ENCODE measurements around the gene C12orf50. TPM values are rescaled to one million over a fixed set of nuclear protein-coding genes. Genes with fewer than 3 reads are reported as not detected.
A peak's percentile ranks its signal among the peaks of the same experiment; 100 is the strongest.
"Not testable (repeated sequence)": the region's sequence is repeated elsewhere in the genome, so short reads cannot be mapped to it uniquely, and the experiment has no call there.

C12orf50 gene
- polyA plus RNA-seq, 3 donors from 2014 or later: not detected

- H3K27me3 Mint-ChIP-seq (ENCODE audit: low read depth in 3 of 3): not testable (repeated sequence)
Measured at GRCh38 chr12:88031161-88031560, 2.0 kb upstream of the C12orf50 start.

GRCh38 chr12:88026196-88026595 lies 3.0 kb downstream of the C12orf50 start:
- H3K27ac Mint-ChIP-seq: no peak overlapping the region

More at GRCh38 chr12:88031161-88031560, 2.0 kb upstream of the C12orf50 start:
- H3K27ac Mint-ChIP-seq, H3K4me3 Mint-ChIP-seq, DNase-seq, H3K9me3 Mint-ChIP-seq, H3K36me3 Mint-ChIP-seq: not testable (repeated sequence)
- peaks cover 12 to 24% of the 10 kb centered on the region in 2 donors for H3K4me1 Mint-ChIP-seq

GRCh38 chr12:88017964-88018363 lies 11.2 kb downstream of the C12orf50 start:
- no peak for DNase-seq
- H3K4me3 Mint-ChIP-seq: no peak overlapping the region
- H3K9me3 Mint-ChIP-seq: peaks cover 0 to 18% (median 4%) of the 10 kb centered on the region in 6 donors
- no peaks in the 10 kb centered on the region for H3K4me1 Mint-ChIP-seq
- no peak overlapping the region for H3K27ac Mint-ChIP-seq
- peaks cover 3 to 14% (median 5%) of the 10 kb centered on the region in 3 donors for H3K27me3 Mint-ChIP-seq (ENCODE audit: low read depth in 3 of 3)
- peaks cover 0 to 7% (median 3%) of the 10 kb centered on the region in 3 donors for H3K36me3 Mint-ChIP-seq

More at GRCh38 chr12:88026196-88026595, 3.0 kb downstream of the C12orf50 start:
- Mint-ChIP-seq H3K9me3 (no peaks in the 10 kb centered on the region), H3K4me1 (no peaks in the 10 kb centered on the region), H3K27me3 (ENCODE audit: low read depth in 3 of 3) (peaks cover 2 to 3% (median 2%) of the 10 kb centered on the region in 3 donors), H3K36me3 (no peaks in the 10 kb centered on the region), H3K4me3 (no peak overlapping the region)
- no peak for DNase-seq

- peaks cover 0 to 18% (median 4%) of the 10 kb centered on the region in 6 donors for H3K9me3 Mint-ChIP-seq
- DNase-seq: no peak
- no peak overlapping the region for H3K4me3 Mint-ChIP-seq
- H3K4me1 Mint-ChIP-seq: no peaks in the 10 kb centered on the region
- no peak overlapping the region for H3K27ac Mint-ChIP-seq
- peaks cover 0 to 4% (median 3%) of the 10 kb centered on the region in 3 donors for H3K36me3 Mint-ChIP-seq
- peaks cover 1 to 16% (median 3%) of the 10 kb centered on the region in 3 donors for H3K27me3 Mint-ChIP-seq (ENCODE audit: low read depth in 3 of 3)
Measured at GRCh38 chr12:88015825-88016224, 13.4 kb downstream of the C12orf50 start.

GRCh38 chr12:88011755-88012154 lies 17.4 kb downstream of the C12orf50 start:
- H3K9me3 Mint-ChIP-seq: peaks cover 0 to 1% (median 0%) of the 10 kb centered on the region in 6 donors
- no peak overlapping the region for H3K27ac Mint-ChIP-seq
- no peaks in the 10 kb centered on the region for H3K36me3 Mint-ChIP-seq
- no peak overlapping the region for H3K4me3 Mint-ChIP-seq
- peaks cover 0 to 2% (median 0%) of the 10 kb centered on the region in 3 donors for H3K27me3 Mint-ChIP-seq (ENCODE audit: low read depth in 3 of 3)
- no peaks in the 10 kb centered on the region for H3K4me1 Mint-ChIP-seq
- no peak for DNase-seq

GRCh38 chr12:88006351-88006750 lies 22.9 kb downstream of the C12orf50 start:
- Mint-ChIP-seq H3K27ac (no peak overlapping the region), H3K9me3 (peaks cover 0 to 15% (median 3%) of the 10 kb centered on the region in 6 donors), H3K36me3 (no peaks in the 10 kb centered on the region), H3K4me3 (no peak overlapping the region), H3K4me1 (no peaks in the 10 kb centered on the region), H3K27me3 (ENCODE audit: low read depth in 3 of 3) (peaks cover 0 to 7% (median 0%) of the 10 kb centered on the region in 3 donors)
- DNase-seq: no peak

- Mint-ChIP-seq H3K36me3 (no peaks in the 10 kb centered on the region), H3K9me3 (peaks cover 0 to 10% (median 2%) of the 10 kb centered on the region in 6 donors), H3K27ac (no peak overlapping the region), H3K4me3 (no peak overlapping the region), H3K27me3 (ENCODE audit: low read depth in 3 of 3) (peaks cover 0 to 6% (median 0%) of the 10 kb centered on the region in 3 donors), H3K4me1 (no peaks in the 10 kb centered on the region)
- DNase-seq: no peak
Measured at GRCh38 chr12:88001327-88001726, 27.9 kb downstream of the C12orf50 start.

- peak in 1 of 3 donors; percentile 2 for DNase-seq
- Mint-ChIP-seq H3K27ac (no peak overlapping the region), H3K27me3 (ENCODE audit: low read depth in 3 of 3) (peaks cover 0 to 2% (median 0%) of the 10 kb centered on the region in 3 donors), H3K4me3 (no peak overlapping the region), H3K4me1 (no peaks in the 10 kb centered on the region), H3K9me3 (peaks cover 0 to 3% (median 0%) of the 10 kb centered on the region in 6 donors), H3K36me3 (no peaks in the 10 kb centered on the region)
Measured at GRCh38 chr12:87995581-87996178, 33.5 kb downstream of the C12orf50 start.

- no peaks in the 10 kb centered on the region for H3K36me3 Mint-ChIP-seq
- peaks cover 0 to 3% (median 0%) of the 10 kb centered on the region in 6 donors for H3K9me3 Mint-ChIP-seq
- no peak overlapping the region for H3K27ac Mint-ChIP-seq
Measured at GRCh38 chr12:87991483-87991882, 37.7 kb downstream of the C12orf50 start.

GRCh38 chr12:87988534-87988933 lies 40.7 kb downstream of the C12orf50 start:
- Mint-ChIP-seq H3K4me1 (no peaks in the 10 kb centered on the region), H3K4me3 (no peak overlapping the region), H3K27ac (no peak overlapping the region), H3K36me3 (no peaks in the 10 kb centered on the region), H3K27me3 (ENCODE audit: low read depth in 3 of 3) (no peaks in the 10 kb centered on the region), H3K9me3 (peaks cover 0 to 5% (median 1%) of the 10 kb centered on the region in 6 donors)
- no peak for DNase-seq

More at GRCh38 chr12:87991483-87991882, 37.7 kb downstream of the C12orf50 start:
- Mint-ChIP-seq H3K4me1 (no peaks in the 10 kb centered on the region), H3K27me3 (ENCODE audit: low read depth in 3 of 3) (no peaks in the 10 kb centered on the region), H3K4me3 (no peak overlapping the region)
- DNase-seq: no peak

- DNase-seq: no peak
- H3K27ac Mint-ChIP-seq: no peak overlapping the region
- peaks cover 0 to 5% (median 2%) of the 10 kb centered on the region in 6 donors for H3K9me3 Mint-ChIP-seq
- H3K36me3 Mint-ChIP-seq: no peaks in the 10 kb centered on the region
- H3K27me3 Mint-ChIP-seq (ENCODE audit: low read depth in 3 of 3): peaks cover 0 to 2% (median 0%) of the 10 kb centered on the region in 3 donors
- H3K4me3 Mint-ChIP-seq: no peak overlapping the region
- H3K4me1 Mint-ChIP-seq: no peaks in the 10 kb centered on the region
Measured at GRCh38 chr12:87985069-87985675, 44.0 kb downstream of the C12orf50 start.

- peaks cover 0 to 11% (median 2%) of the 10 kb centered on the region in 6 donors for H3K9me3 Mint-ChIP-seq
- H3K27ac Mint-ChIP-seq: no peak overlapping the region
- H3K27me3 Mint-ChIP-seq (ENCODE audit: low read depth in 3 of 3): peaks cover 0 to 2% (median 0%) of the 10 kb centered on the region in 3 donors
- no peak overlapping the region for H3K4me3 Mint-ChIP-seq
- no peak for DNase-seq
- H3K36me3 Mint-ChIP-seq: no peaks in the 10 kb centered on the region
- no peaks in the 10 kb centered on the region for H3K4me1 Mint-ChIP-seq
Measured at GRCh38 chr12:87982208-87982607, 47.0 kb downstream of the C12orf50 start.

- Mint-ChIP-seq H3K27ac (no peak overlapping the region), H3K27me3 (ENCODE audit: low read depth in 3 of 3) (peaks cover 0 to 2% (median 2%) of the 10 kb centered on the region in 3 donors), H3K4me1 (no peaks in the 10 kb centered on the region), H3K36me3 (no peaks in the 10 kb centered on the region), H3K4me3 (no peak overlapping the region), H3K9me3 (peaks cover 0 to 11% (median 2%) of the 10 kb centered on the region in 6 donors)
- DNase-seq: no peak
Measured at GRCh38 chr12:87981495-87981894, 47.7 kb downstream of the C12orf50 start.

- no peak overlapping the region for H3K27ac Mint-ChIP-seq
- no peaks in the 10 kb centered on the region for H3K4me1 Mint-ChIP-seq
- no peaks in the 10 kb centered on the region for H3K36me3 Mint-ChIP-seq
- H3K9me3 Mint-ChIP-seq: peaks cover 4 to 16% (median 8%) of the 10 kb centered on the region in 6 donors
- no peak overlapping the region for H3K4me3 Mint-ChIP-seq
- peaks cover 0 to 2% (median 0%) of the 10 kb centered on the region in 3 donors for H3K27me3 Mint-ChIP-seq (ENCODE audit: low read depth in 3 of 3)
- no peak for DNase-seq
Measured at GRCh38 chr12:87975879-87976278, 53.3 kb downstream of the C12orf50 start.
